Epithelial cell of esophagus (primary cell): Measurements from ENCODE around the gene MALRD1.
A peak's percentile ranks its signal among the peaks of the same experiment; 100 is the strongest.

Experiments
- DNase-seq: peaks from one replicate; pipeline ENCODE4 v3.0.0; 2010; ENCODE audit warnings: low read depth
- H3K4me3 ChIP-seq: 2 replicates; pipeline ENCODE4 v1.5.1; 2011; ENCODE audit warnings: mild to moderate bottlenecking, low read length, control low read depth
- TF ChIP-seq, protein P1 (sequence below): IDR thresholded peaks from 2 replicates; pipeline ENCODE4 v1.5.1; 2011; ENCODE audit warnings: low read depth, mild to moderate bottlenecking, low read length, control low read depth, inconsistent platforms; ENCODE audit not compliant: insufficient read depth; ENCODE audit errors: missing control alignments

The MALRD1 gene

DNA sequence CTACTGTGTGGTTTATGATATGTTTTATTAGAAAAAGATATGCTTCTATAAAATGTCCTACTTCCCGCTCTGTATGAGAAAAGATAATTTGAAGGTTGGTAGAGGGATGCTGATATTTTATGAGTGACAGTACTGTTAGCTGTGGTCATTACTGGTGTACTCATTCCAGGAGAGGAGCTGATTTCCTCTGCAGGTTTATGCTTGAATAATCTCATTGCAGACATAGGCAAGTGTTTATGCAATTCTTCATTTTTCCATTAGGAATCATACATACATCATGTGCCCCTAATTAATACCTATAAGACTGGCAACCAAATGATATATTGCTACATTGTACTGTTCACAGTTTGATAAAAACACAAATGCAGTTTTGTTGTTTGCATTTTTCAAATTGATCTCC, 269.4 kb downstream of the MALRD1 start:
- TF ChIP-seq, protein P1, sequence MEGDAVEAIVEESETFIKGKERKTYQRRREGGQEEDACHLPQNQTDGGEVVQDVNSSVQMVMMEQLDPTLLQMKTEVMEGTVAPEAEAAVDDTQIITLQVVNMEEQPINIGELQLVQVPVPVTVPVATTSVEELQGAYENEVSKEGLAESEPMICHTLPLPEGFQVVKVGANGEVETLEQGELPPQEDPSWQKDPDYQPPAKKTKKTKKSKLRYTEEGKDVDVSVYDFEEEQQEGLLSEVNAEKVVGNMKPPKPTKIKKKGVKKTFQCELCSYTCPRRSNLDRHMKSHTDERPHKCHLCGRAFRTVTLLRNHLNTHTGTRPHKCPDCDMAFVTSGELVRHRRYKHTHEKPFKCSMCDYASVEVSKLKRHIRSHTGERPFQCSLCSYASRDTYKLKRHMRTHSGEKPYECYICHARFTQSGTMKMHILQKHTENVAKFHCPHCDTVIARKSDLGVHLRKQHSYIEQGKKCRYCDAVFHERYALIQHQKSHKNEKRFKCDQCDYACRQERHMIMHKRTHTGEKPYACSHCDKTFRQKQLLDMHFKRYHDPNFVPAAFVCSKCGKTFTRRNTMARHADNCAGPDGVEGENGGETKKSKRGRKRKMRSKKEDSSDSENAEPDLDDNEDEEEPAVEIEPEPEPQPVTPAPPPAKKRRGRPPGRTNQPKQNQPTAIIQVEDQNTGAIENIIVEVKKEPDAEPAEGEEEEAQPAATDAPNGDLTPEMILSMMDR = no peak
- DNase-seq = peak; percentile 37
- no peak overlapping the region for H3K4me3 ChIP-seq

DNA sequence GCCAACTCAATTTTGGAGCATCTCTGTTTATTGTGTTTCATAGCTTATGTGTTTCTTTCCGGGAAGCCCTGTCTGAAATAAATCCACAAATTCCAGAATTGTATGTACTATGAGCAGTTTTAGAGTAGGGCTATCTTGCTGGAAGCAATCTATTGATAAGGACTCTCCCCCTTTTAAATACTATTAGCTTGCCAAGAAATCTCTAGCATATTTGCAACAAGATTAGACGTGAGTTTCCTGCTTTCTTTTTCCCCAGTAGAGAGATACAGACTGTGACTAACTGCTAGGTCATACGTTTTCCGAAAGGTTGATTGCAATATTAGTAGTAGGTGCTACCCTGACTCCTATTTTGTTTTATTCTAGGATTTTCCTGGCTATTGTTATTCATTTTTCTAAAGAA, 277.0 kb downstream of the MALRD1 start:
- TF ChIP-seq, protein P1 = no peak
- H3K4me3 ChIP-seq = no peak overlapping the region
- DNase-seq = peak; percentile 51

DNA sequence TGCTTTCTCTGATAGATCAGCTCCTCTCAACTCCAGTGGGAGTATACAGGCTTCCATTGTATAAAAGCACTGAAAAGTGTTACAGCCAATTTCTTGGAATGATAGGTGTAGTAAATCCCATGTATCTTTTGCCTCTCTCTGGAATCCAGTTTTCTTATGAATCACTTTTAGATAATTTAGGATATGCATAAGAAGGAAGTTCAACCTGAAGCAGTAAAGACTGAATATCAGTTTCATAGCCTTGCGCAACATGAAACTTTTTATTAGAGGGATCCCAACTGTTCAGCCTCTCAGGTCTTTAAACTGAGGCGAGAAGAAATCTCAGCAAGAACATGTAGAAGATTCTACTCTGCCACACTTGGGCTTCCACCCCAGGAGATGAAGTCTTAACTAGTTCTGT, 280.0 kb downstream of the MALRD1 start:
- peak; percentile 20 for DNase-seq
- TF ChIP-seq, protein P1 = no peak
- H3K4me3 ChIP-seq = no peak overlapping the region

DNA sequence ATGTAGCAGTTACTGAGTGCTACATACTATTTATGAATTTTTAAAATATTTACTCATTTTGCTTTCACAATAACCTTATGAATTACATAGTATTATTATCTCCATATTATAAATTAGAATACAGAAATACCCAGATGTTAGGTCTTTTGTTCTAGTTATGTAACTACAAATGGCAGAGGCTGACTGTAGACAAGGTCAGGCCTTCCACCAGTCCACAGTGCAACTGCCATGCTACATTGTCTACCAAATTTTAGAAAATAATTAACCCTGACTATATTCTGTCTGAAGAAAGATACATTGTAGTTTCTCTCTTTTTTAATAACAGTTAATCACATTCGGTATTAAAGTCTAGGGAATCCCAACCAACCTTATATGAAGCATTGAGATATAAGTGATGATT, 280.9 kb downstream of the MALRD1 start:
- H3K4me3 ChIP-seq = no peak overlapping the region
- TF ChIP-seq, protein P1 = no peak
- DNase-seq = no peak

DNA sequence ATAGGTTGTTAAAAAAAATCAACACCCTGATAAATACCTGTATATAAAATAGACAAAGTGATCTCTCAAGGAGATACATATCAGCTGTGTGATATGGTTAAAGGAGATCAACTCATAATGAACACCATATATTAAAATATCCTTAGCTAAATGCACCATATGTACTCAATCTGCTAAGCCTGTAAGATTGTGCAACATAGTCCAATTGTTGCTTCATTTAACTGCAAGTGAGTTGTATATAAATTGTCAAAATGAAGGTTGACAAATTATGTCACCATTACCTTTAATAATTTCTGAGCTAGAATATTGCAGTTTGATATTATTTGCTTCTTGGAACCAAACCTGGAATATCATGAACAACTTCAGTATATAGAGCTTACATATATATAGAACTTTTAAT, 283.7 kb downstream of the MALRD1 start:
- no peak overlapping the region for H3K4me3 ChIP-seq
- TF ChIP-seq, protein P1 = no peak
- DNase-seq = peak; percentile 48

DNA sequence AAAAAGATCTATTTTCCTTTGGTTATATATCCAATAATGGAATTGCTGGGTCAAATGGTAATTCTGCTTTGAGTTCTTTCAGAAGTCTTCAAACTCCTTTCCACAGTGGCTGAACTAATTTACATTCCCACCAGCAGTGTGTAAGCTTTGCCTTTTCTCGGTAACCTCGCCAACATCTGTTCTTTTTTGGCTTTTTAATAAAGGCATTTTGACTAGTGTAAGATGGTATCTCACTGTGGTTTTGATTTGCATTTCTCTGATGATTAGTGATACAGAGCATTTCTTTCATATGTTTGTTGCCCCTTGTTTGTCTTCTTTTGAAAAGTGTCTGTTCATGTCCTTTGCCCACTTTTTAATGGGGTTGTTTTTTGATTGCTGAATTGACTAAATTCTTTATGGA, 285.0 kb downstream of the MALRD1 start:
- TF ChIP-seq, protein P1 = no peak
- DNase-seq = no peak
- H3K4me3 ChIP-seq = no peak overlapping the region

DNA sequence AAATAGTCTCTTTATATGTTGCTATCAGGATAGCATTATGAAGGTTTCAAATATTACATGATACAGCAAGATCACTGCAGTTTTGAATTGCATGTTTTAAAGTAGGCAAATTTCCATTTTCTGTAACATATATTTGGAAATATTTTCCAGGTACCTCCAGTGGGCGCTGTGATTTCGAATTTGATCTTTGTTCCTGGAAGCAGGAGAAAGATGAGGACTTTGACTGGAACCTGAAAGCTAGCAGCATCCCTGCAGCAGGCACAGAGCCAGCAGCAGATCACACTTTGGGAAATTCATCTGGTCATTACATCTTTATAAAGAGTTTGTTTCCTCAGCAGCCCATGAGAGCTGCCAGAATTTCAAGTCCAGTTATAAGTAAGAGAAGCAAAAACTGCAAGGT, 299.0 kb downstream of the MALRD1 start:
- H3K4me3 ChIP-seq = no peak overlapping the region
- TF ChIP-seq, protein P1 = peak; percentile 24
- DNase-seq = peak; percentile 3
